Type B pancreatic cell (in vitro differentiated cells): Measurements from ENCODE around the gene ZP4. TPM values are rescaled to one million over a fixed set of nuclear protein-coding genes. Genes with fewer than 3 reads are reported as not detected.

Experiments used
- DNase-seq: peaks from one replicate; pipeline ENCODE4 v3.0.0; 2021; ENCODE audit warnings: mixed read lengths; ENCODE audit not compliant: unreplicated experiment; ENCODE audit errors: extremely low spot score
- H3K27ac Mint-ChIP-seq: 2 replicates; pipeline ENCODE4 v1.8.0; 2021; ENCODE audit warnings: mild to moderate bottlenecking, mixed read lengths
- H3K27me3 Mint-ChIP-seq: 2 replicates; pipeline ENCODE4 v1.8.0; 2021; ENCODE audit warnings: mixed read lengths
- H3K36me3 Mint-ChIP-seq: 2 replicates; pipeline ENCODE4 v1.8.0; 2021; ENCODE audit warnings: mixed read lengths
- H3K4me1 Mint-ChIP-seq: one replicate; pipeline ENCODE4 v1.8.0; 2021; ENCODE audit warnings: mixed read lengths; ENCODE audit not compliant: unreplicated experiment
- H3K4me3 Mint-ChIP-seq: 2 replicates; pipeline ENCODE4 v1.8.0; 2021; ENCODE audit warnings: mild to moderate bottlenecking, mixed read lengths
- H3K9me3 Mint-ChIP-seq: 2 replicates; pipeline ENCODE4 v1.8.0; 2021; ENCODE audit warnings: mixed read lengths
- CTCF ChIP-seq: fragments of 200-600 bp; sonication (generic); conservative IDR thresholded peaks from 2 replicates; pipeline ENCODE4 v1.5.0; 2021; ENCODE audit warnings: antibody characterized with exemption, mild to moderate bottlenecking
- total RNA-seq: library from RNA; stranded (reverse); gene quantifications from 2 replicates; pipeline ENCODE4 v1.2.1, GENCODE V29; 2021; ENCODE audit warnings: low replicate concordance

Gene ZP4
- total RNA-seq, 1 donor from 2014 or later, result not detected

- no peak overlapping the region for H3K27ac Mint-ChIP-seq
- H3K36me3 Mint-ChIP-seq, result no peaks in the 10 kb centered on the region
- H3K9me3 Mint-ChIP-seq, result no peaks in the 10 kb centered on the region
- no peak for TF ChIP-seq CTCF
- DNase-seq, result no peak
- H3K27me3 Mint-ChIP-seq, result no peaks in the 10 kb centered on the region
- no peak overlapping the region for H3K4me3 Mint-ChIP-seq
- H3K4me1 Mint-ChIP-seq, result no peaks in the 10 kb centered on the region
Measured at GRCh38 chr1:237927198-237927597, 36.5 kb upstream of the ZP4 start.

GRCh38 chr1:237921306-237921705 is 30.6 kb upstream of the ZP4 start:
- Mint-ChIP-seq H3K27me3 (peaks cover 4% of the 10 kb centered on the region), H3K4me1 (peaks cover 5% of the 10 kb centered on the region), H3K36me3 (no peaks in the 10 kb centered on the region), H3K27ac (no peak overlapping the region), H3K9me3 (peaks cover 11% of the 10 kb centered on the region), H3K4me3 (no peak overlapping the region)
- DNase-seq, result no peak
- no peak for TF ChIP-seq CTCF

- H3K27ac Mint-ChIP-seq, result no peak overlapping the region
- H3K4me1 Mint-ChIP-seq, result peaks cover 5% of the 10 kb centered on the region
- no peak for DNase-seq
- no peak for TF ChIP-seq CTCF
- H3K27me3 Mint-ChIP-seq, result peaks cover 4% of the 10 kb centered on the region
- peaks cover 15% of the 10 kb centered on the region for H3K9me3 Mint-ChIP-seq
- H3K4me3 Mint-ChIP-seq, result no peak overlapping the region
- H3K36me3 Mint-ChIP-seq, result no peaks in the 10 kb centered on the region
Measured at GRCh38 chr1:237913345-237913744, 22.6 kb upstream of the ZP4 start.

- H3K4me1 Mint-ChIP-seq, result no peaks in the 10 kb centered on the region
- H3K9me3 Mint-ChIP-seq, result peaks cover 8% of the 10 kb centered on the region
- H3K36me3 Mint-ChIP-seq, result no peaks in the 10 kb centered on the region
- no peak overlapping the region for H3K4me3 Mint-ChIP-seq
- TF ChIP-seq CTCF, result no peak
- no peaks in the 10 kb centered on the region for H3K27me3 Mint-ChIP-seq
- no peak for DNase-seq
- H3K27ac Mint-ChIP-seq, result no peak overlapping the region
Measured at GRCh38 chr1:237911911-237912310, 21.2 kb upstream of the ZP4 start.

- Mint-ChIP-seq H3K9me3 (peaks cover 4% of the 10 kb centered on the region), H3K27ac (no peak overlapping the region), H3K4me1 (no peaks in the 10 kb centered on the region), H3K27me3 (no peaks in the 10 kb centered on the region), H3K36me3 (no peaks in the 10 kb centered on the region), H3K4me3 (no peak overlapping the region)
- DNase-seq, result no peak
- TF ChIP-seq CTCF, result no peak
Measured at GRCh38 chr1:237910834-237911233, 20.1 kb upstream of the ZP4 start.

GRCh38 chr1:237903961-237904360 is 13.2 kb upstream of the ZP4 start:
- Mint-ChIP-seq H3K36me3 (no peaks in the 10 kb centered on the region), H3K27me3 (peaks cover 2% of the 10 kb centered on the region), H3K9me3 (no peaks in the 10 kb centered on the region), H3K4me3 (no peak overlapping the region), H3K4me1 (peaks cover 6% of the 10 kb centered on the region), H3K27ac (no peak overlapping the region)
- DNase-seq, result no peak
- no peak for TF ChIP-seq CTCF
